HG03558 (cell line): Measurements from ENCODE around the gene TSPAN1.
A peak's percentile ranks its signal among the peaks of the same experiment; 100 is the strongest.

ENCODE experiments used
- ATAC-seq: cut with Tn5 transposase; IDR thresholded peaks from one replicate; pipeline ENCODE4 v1.9.1; 2021; ENCODE audit warnings: moderate number of reproducible peaks; ENCODE audit not compliant: unreplicated experiment; ENCODE audit errors: extremely low read depth

Gene TSPAN1

GRCh38 chr1:46158312-46159281, 16.3 kb upstream of the TSPAN1 start:
- peak; percentile 77 for ATAC-seq

GRCh38 chr1:46159516-46159915, 15.4 kb upstream of the TSPAN1 start:
- no peak for ATAC-seq

- ATAC-seq = no peak
Measured at GRCh38 chr1:46160212-46160611, 14.7 kb upstream of the TSPAN1 start.

DNA sequence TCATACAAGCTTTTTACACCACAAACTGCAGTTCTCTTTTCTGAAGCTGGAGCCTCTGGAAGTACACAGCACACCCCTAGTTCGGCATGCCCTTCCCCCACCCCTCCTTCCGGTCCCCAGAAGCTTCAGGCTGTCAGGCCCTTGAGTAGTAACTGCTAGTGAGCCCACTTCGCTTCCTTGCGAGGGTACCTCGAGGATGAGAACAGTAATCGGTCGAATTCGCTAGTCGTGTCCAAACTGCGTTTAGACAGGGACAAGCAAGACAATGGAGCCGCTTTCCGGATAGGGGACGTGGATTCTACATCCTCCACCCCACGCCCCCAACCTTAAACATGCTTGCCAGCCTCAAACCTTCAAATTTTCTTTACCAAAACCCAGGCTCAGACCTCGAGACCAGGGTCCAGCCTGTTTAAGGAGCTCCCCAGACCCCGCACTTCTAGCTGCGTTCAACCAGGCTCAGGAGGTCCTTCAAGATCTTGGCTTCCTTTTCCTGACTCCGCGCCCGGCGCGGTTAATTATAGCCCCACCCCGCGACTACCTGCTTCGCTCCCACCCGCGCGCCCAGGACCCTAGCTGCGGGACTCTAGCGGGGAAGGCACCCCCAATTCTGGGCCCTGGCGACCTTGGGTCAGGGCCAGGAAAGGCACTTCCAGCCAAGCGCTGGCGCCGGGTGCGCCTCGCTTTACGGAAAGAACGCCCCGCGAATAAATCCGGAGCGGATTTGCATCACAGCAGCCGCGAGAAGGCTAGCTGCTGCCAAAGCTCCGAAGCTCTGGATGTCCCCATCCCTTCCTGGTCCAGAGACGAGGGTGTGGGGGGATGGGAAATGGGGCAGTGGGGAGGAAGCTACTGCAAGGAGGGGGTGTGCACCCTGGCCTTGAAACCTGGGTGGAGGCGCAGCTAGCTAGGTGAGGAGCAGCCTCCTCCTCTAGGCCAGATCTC, 8.1 kb upstream of the TSPAN1 start:
- no peak for ATAC-seq

GRCh38 chr1:46168477-46168876, 6.4 kb upstream of the TSPAN1 start:
- ATAC-seq = no peak

- ATAC-seq = no peak
Measured at GRCh38 chr1:46169811-46170454, 5.0 kb upstream of the TSPAN1 start.

DNA sequence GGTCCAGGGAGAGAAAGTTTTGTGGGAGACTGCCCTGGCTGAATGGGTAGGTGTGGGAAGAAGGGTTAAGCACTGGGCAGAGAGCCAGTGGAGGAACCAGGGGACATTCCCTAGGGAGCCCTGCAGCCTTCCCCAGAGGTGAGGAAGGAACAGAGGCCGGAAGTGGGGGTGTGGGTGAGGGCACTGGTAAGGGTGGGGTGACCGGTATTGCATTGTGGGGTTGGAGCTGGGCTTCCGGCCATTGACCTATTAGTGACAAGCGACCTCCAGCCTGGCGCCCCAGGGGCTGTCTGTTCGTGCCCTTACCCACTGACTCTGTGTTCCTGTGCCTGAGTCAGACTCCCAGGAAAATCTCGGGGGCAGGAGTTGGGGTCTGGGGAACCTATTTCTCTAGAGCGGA, 3.5 kb upstream of the TSPAN1 start:
- ATAC-seq = no peak

DNA sequence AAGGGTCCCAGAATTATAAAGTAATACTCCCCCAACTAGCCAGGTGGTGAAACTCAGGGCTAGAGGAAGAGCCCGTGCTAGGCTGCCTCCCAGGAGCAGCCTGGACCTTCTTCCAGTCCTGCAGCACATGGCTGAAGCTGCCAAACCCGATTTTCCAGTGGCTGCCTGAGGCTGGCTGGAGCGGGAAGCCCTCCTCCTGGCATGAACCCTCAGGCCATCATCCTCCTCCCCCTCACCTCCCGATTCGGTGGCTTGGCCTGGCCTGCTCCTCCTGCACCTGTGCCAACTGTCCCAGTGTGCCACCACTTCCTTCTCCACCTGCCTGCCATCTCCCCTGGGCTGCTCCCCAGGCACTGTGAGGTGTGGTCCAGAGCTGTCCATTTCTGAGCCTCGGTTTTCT, 3.0 kb upstream of the TSPAN1 start:
- ATAC-seq = no peak

- no peak for ATAC-seq
Measured at GRCh38 chr1:46172321-46172720, 2.6 kb upstream of the TSPAN1 start.

- ATAC-seq = no peak
Measured at GRCh38 chr1:46173361-46173856, 1.5 kb upstream of the TSPAN1 start.

GRCh38 chr1:46175243-46175642, 356 bp downstream of the TSPAN1 start:
- ATAC-seq = no peak

- no peak for ATAC-seq
Measured at GRCh38 chr1:46176211-46176865, 1.5 kb downstream of the TSPAN1 start, which contains the start of gene P3R3URF. Gene P3R3URF, minus strand, starts transcription at chr1:46176488. Its CDS starts 17 bp downstream, at chr1:46176471.

- ATAC-seq = no peak
Measured at GRCh38 chr1:46179138-46180081, 4.5 kb downstream of the TSPAN1 start.

DNA sequence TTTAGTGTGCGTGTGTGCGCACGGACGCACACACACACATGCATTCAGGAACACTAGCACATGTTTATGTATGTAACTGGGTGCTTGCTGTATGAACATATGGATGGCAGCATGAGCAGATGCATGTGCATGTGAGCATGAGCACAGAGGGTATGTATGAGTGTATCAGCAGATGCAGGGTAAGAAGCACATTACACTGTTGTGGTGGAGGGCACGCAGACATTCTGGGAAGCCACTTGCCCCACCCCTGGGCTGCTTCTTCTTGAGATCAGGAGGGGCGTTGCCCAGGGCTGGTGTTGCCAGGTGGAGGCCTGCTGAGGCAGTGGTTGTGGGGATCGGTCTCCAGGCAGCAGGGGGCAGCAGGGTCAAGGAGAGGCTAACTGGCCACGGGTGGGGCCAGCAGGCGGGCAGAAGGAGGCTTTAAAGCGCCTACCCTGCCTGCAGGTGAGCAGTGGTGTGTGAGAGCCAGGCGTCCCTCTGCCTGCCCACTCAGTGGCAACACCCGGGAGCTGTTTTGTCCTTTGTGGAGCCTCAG, 5.3 kb downstream of the TSPAN1 start:
- ATAC-seq = no peak

GRCh38 chr1:46181343-46182260, 6.7 kb downstream of the TSPAN1 start:
- ATAC-seq = no peak

DNA sequence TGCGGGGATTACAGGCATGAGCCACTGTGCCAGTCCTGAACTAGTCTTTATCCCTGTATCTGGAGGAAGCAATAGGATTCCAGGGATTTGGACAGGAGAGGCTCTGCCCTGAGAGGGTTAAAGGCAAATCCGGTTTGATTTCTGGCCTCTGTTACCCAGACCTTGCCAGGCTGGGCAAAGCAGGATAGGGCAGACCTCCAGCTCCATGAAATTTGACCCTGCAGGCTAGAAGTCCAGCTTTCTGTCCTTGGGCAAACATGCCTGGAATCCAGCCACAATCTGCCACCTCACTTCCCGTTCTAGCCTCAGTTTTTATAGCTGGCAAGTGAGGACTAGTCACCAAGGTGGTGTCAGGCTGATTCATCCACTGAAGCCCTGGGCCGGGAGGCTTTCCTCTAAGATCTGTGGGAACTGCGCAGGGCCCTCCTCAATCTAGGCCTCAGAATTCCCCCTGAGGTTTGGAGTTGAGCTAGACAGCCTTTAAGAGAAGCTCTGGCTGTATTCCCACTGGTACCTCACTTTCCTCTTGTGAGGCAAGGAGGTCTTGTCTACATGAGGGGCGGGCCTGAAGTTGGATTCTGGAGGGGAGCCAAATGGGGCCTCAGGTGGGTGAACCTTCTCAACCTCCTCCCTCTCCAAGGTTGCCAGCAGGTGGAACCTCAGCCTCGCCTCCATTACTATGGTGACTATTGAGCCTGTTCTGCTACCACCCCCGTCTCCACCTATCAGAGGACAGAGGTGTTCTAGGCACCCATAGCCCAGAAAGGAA, 8.4 kb downstream of the TSPAN1 start:
- ATAC-seq = no peak
